Activated T-cell treated with anti-CD3 and anti-CD28 coated beads, Interleukin-2, amount 50 U/mL, for 72 hours (primary cell): Measurements from ENCODE around the gene MUC22. TPM values are rescaled to one million over a fixed set of nuclear protein-coding genes. Genes with fewer than 3 reads are reported as not detected.
"Not testable (repeated sequence)": the region's sequence is repeated elsewhere in the genome, so short reads cannot be mapped to it uniquely, and the experiment has no call there.

ENCODE experiments used
- ATAC-seq, 2 donors: fragments of 150-1000 bp; cut with Tn5 transposase; replicated peaks in 1 of 2; 2 replicates each; pipeline ENCODE4 v1.10.0; 2021; ENCODE audit warnings: moderate library complexity in 2 of 2, mild to moderate bottlenecking in 1 of 2
- DNase-seq, 2 donors: peaks; one replicate each; pipeline ENCODE4 v3.0.0; 2021 to 2022; ENCODE audit warnings: mixed read lengths in 1 of 2
- H3K27ac Mint-ChIP-seq: one replicate; pipeline ENCODE4 v1.8.0; 2022; ENCODE audit warnings: mild to moderate bottlenecking, moderate library complexity, mixed read lengths
- H3K27me3 Mint-ChIP-seq: one replicate; pipeline ENCODE4 v1.8.0; 2022; ENCODE audit warnings: low read depth, mixed read lengths
- H3K36me3 Mint-ChIP-seq, 2 donors: one replicate each; pipeline ENCODE4 v1.8.0; 2022; ENCODE audit warnings: mixed read lengths in 2 of 2, mild to moderate bottlenecking in 1 of 2; ENCODE audit not compliant: insufficient read depth in 2 of 2
- H3K4me1 Mint-ChIP-seq: one replicate; pipeline ENCODE4 v1.8.0; 2022; ENCODE audit warnings: low read depth, mixed read lengths
- H3K4me3 Mint-ChIP-seq, 2 donors: one replicate each; pipeline ENCODE4 v1.8.0; 2022; ENCODE audit warnings: mild to moderate bottlenecking in 2 of 2, mixed read lengths in 2 of 2, moderate library complexity in 2 of 2
- H3K9me3 Mint-ChIP-seq, 2 donors: one replicate each; pipeline ENCODE4 v1.8.0; 2022; ENCODE audit warnings: mixed read lengths in 2 of 2
- total RNA-seq, 2 donors: library from RNA; stranded (reverse); gene quantifications; one replicate each; pipeline ENCODE4 v1.2.3, GENCODE V29; 2022

Gene MUC22
- total RNA-seq, 2 donors from 2014 or later, result not detected

GRCh38 chr6:31058128-31058894, 48.0 kb downstream of the MUC22 start:
- Mint-ChIP-seq H3K9me3 (no peaks in the 10 kb centered on the region), H3K4me1 (no peaks in the 10 kb centered on the region), H3K27ac (no peak overlapping the region), H3K4me3 (no peak overlapping the region), H3K36me3 (no peaks in the 10 kb centered on the region), H3K27me3 (peaks cover 16% of the 10 kb centered on the region)
- DNase-seq (no peak), ATAC-seq (peak; percentile 67 to 92)

- DNase-seq (no peak), ATAC-seq (no peak)
- H3K27me3 Mint-ChIP-seq, result peaks cover 6% of the 10 kb centered on the region
- H3K4me3 Mint-ChIP-seq, result no peak overlapping the region
- no peak overlapping the region for H3K27ac Mint-ChIP-seq
- H3K36me3 Mint-ChIP-seq, result no peaks in the 10 kb centered on the region
- H3K9me3 Mint-ChIP-seq, result no peaks in the 10 kb centered on the region
- no peaks in the 10 kb centered on the region for H3K4me1 Mint-ChIP-seq
Measured at GRCh38 chr6:31060145-31060544, 49.9 kb downstream of the MUC22 start.

- Mint-ChIP-seq H3K9me3 (no peaks in the 10 kb centered on the region), H3K27ac (no peak overlapping the region), H3K4me1 (no peaks in the 10 kb centered on the region), H3K4me3 (no peak overlapping the region), H3K27me3 (no peaks in the 10 kb centered on the region), H3K36me3 (no peaks in the 10 kb centered on the region)
- ATAC-seq, result no peak
- no peak for DNase-seq
Measured at GRCh38 chr6:31063906-31064435, 53.7 kb downstream of the MUC22 start.

GRCh38 chr6:31065556-31065955, 55.3 kb downstream of the MUC22 start:
- Mint-ChIP-seq H3K4me3 (no peak overlapping the region), H3K27ac (no peak overlapping the region), H3K9me3 (no peaks in the 10 kb centered on the region), H3K4me1 (no peaks in the 10 kb centered on the region), H3K36me3 (no peaks in the 10 kb centered on the region), H3K27me3 (no peaks in the 10 kb centered on the region)
- ATAC-seq, result no peak
- DNase-seq, result no peak

- not testable (repeated sequence) for ATAC-seq, H3K27ac Mint-ChIP-seq, H3K4me3 Mint-ChIP-seq, H3K27me3 Mint-ChIP-seq, DNase-seq, H3K9me3 Mint-ChIP-seq, H3K36me3 Mint-ChIP-seq, H3K4me1 Mint-ChIP-seq
Measured at GRCh38 chr6:31067028-31067427, 56.8 kb downstream of the MUC22 start.

GRCh38 chr6:31067891-31068668, 57.8 kb downstream of the MUC22 start:
- not testable (repeated sequence) for H3K27ac Mint-ChIP-seq, H3K36me3 Mint-ChIP-seq, H3K27me3 Mint-ChIP-seq

GRCh38 chr6:31068669-31069340, 58.5 kb downstream of the MUC22 start:
- peak; percentile 86 to 90 for ATAC-seq
- DNase-seq, result peak; percentile 71 to 75
- H3K4me1 Mint-ChIP-seq, result no peaks in the 10 kb centered on the region
- no peaks in the 10 kb centered on the region for H3K36me3 Mint-ChIP-seq
- no peaks in the 10 kb centered on the region for H3K27me3 Mint-ChIP-seq
- no peak overlapping the region for H3K27ac Mint-ChIP-seq
- H3K4me3 Mint-ChIP-seq, result no peak overlapping the region
- H3K9me3 Mint-ChIP-seq, result no peaks in the 10 kb centered on the region

More at GRCh38 chr6:31067891-31068668, 57.8 kb downstream of the MUC22 start:
- not testable (repeated sequence) for H3K4me1 Mint-ChIP-seq, H3K9me3 Mint-ChIP-seq, ATAC-seq, DNase-seq, H3K4me3 Mint-ChIP-seq

GRCh38 chr6:31070711-31071197, 60.5 kb downstream of the MUC22 start:
- Mint-ChIP-seq H3K27ac (no peak overlapping the region), H3K27me3 (no peaks in the 10 kb centered on the region), H3K36me3 (no peaks in the 10 kb centered on the region), H3K4me3 (no peak overlapping the region), H3K4me1 (no peaks in the 10 kb centered on the region), H3K9me3 (no peaks in the 10 kb centered on the region)
- DNase-seq (no peak), ATAC-seq (no peak)

- DNase-seq (no peak), ATAC-seq (no peak)
- Mint-ChIP-seq H3K9me3 (no peaks in the 10 kb centered on the region), H3K4me1 (peaks cover 3% of the 10 kb centered on the region), H3K27ac (no peak overlapping the region), H3K27me3 (no peaks in the 10 kb centered on the region), H3K36me3 (no peaks in the 10 kb centered on the region), H3K4me3 (no peak overlapping the region)
Measured at GRCh38 chr6:31074401-31074800, 64.1 kb downstream of the MUC22 start.

GRCh38 chr6:31075528-31075927, 65.3 kb downstream of the MUC22 start:
- no peaks in the 10 kb centered on the region for H3K36me3 Mint-ChIP-seq
- H3K4me1 Mint-ChIP-seq, result peaks cover 10% of the 10 kb centered on the region

GRCh38 chr6:31076611-31077010, 66.3 kb downstream of the MUC22 start:
- no peaks in the 10 kb centered on the region for H3K36me3 Mint-ChIP-seq
- no peaks in the 10 kb centered on the region for H3K9me3 Mint-ChIP-seq
- DNase-seq (no peak), ATAC-seq (no peak)
- peaks cover 5% of the 10 kb centered on the region for H3K27me3 Mint-ChIP-seq
- H3K4me3 Mint-ChIP-seq, result no peak overlapping the region
- no peak overlapping the region for H3K27ac Mint-ChIP-seq
- peaks cover 10% of the 10 kb centered on the region for H3K4me1 Mint-ChIP-seq

More at GRCh38 chr6:31075528-31075927, 65.3 kb downstream of the MUC22 start:
- Mint-ChIP-seq H3K27ac (no peak overlapping the region), H3K4me3 (no peak overlapping the region), H3K27me3 (peaks cover 5% of the 10 kb centered on the region), H3K9me3 (no peaks in the 10 kb centered on the region)
- ATAC-seq, result no peak
- no peak for DNase-seq

- Mint-ChIP-seq H3K4me3 (peak overlapping the region; percentile 59 to 61), H3K27me3 (peaks cover 5% of the 10 kb centered on the region), H3K9me3 (no peaks in the 10 kb centered on the region), H3K36me3 (no peaks in the 10 kb centered on the region), H3K27ac (no peak overlapping the region), H3K4me1 (peaks cover 10% of the 10 kb centered on the region)
- ATAC-seq (peak; percentile 76), DNase-seq (peak; percentile 72 to 74)
Measured at GRCh38 chr6:31079656-31080261, 69.5 kb downstream of the MUC22 start.
